H1 (cell line): Measurements from ENCODE around the gene ELL. TPM values are rescaled to one million over a fixed set of nuclear protein-coding genes. Genes with fewer than 3 reads are reported as not detected.

Source experiments
- CTBP2 ChIP-seq: IDR thresholded peaks from 2 replicates; pipeline ENCODE4 v1.7.0; 2011; ENCODE audit warnings: borderline replicate concordance, mild to moderate bottlenecking, moderate library complexity, mixed read lengths, low read length; ENCODE audit not compliant: insufficient read depth, insufficient read length
- GTF2F1 ChIP-seq: IDR thresholded peaks from 2 replicates; pipeline ENCODE4 v1.6.1; 2012; ENCODE audit warnings: low read depth, low read length, improper control_type of control experiment, borderline replicate concordance
- polyA plus RNA-seq, 7 experiments: library from polyadenylated mRNA; depleted of rRNA in 3 of 7; stranded (reverse) in 5 of 7; unstranded in 2 of 7; fragments of >200 nt in 5 of 7; fragments of 200-250 nt in 2 of 7; gene quantifications; 1 replicate in 5 of 7; 2 replicates in 1 of 7; 4 replicates in 1 of 7; pipeline versions ENCODE4 v1.2.1 to v1.2.3, GENCODE V29; 2011 to 2013; ENCODE audit warnings: missing spikeins in 2 of 7, mixed read lengths in 2 of 7
- total RNA-seq: library from RNA; stranded (reverse); fragmentation: NEBNext Ultra II Directional; extraction: Animal tissue kit (Norgen Biotek cat#: 25700); gene quantifications from 2 replicates; pipeline ENCODE4 v1.2.1, GENCODE V29; 2021

ELL gene
- total and polyA plus RNA-seq, 2 of the 8 experiments (the other 6 are each of a cell fraction or from before 2014, with no cell fraction given) = 5.2 to 10.5 TPM

GRCh38 chr19:18481505-18482222, 40.2 kb downstream of the ELL start (continued):
- no peak for TF ChIP-seq CTBP2
- TF ChIP-seq GTF2F1 = no peak
- TF ChIP-seq, all 59 proteins: peak for 0
